NCI-H2107 treated with DMSO at 0.1 percent for 48 hours (cell line): ENCODE measurements around the gene KRT16.
"Not testable (repeated sequence)": the region's sequence is repeated elsewhere in the genome, so short reads cannot be mapped to it uniquely, and the experiment has no call there.

ENCODE experiments used
- DNase-seq: peaks from one replicate; lab custom pipeline; 2025; ENCODE audit not compliant: unreplicated experiment; lab: John Stamatoyannopoulos, UW

KRT16 gene

DNA sequence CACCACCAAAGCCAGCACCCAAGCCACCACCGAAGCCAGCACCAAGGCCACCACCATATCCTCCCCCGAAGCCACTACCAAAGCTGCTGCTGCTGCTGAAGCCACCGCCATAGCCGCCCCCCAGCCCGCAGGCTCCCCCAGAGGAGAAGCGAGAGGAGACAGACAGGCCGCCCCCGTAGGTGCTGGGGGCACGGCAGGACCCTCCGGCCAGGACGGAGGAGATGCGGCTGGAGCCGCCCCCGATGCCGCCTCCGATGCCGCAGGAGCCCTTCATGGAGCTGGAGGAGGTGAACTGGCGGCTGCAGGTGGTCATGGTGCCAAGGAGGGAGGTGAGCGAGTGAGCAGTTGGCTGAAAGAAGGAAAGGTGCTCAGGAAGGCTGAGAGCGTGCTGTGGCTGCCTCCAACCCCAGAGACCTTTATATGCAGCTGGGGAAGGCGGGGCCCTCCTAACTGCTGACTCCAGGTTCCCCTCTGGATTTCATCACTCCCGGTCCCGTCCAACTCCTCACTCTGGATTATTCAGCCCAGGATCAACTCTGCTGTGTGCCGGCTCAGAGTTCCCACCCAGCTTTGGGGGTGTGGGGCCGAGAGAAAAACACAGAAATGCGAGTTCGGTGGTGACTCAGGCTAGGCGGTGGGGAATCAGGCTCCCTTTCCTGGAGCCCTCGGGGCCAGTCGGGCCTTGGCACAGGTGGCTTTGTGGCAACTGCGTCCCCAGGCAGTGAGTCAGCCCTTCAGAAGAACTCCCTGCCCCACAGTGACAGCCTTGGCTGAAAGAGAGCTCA, at the start of gene KRT16:
TSS of gene KRT16 (minus strand) at position 392 of the 785 bp plus-strand sequence. CDS start at position 313, 79 bp downstream.
- not testable (repeated sequence) for DNase-seq

DNA sequence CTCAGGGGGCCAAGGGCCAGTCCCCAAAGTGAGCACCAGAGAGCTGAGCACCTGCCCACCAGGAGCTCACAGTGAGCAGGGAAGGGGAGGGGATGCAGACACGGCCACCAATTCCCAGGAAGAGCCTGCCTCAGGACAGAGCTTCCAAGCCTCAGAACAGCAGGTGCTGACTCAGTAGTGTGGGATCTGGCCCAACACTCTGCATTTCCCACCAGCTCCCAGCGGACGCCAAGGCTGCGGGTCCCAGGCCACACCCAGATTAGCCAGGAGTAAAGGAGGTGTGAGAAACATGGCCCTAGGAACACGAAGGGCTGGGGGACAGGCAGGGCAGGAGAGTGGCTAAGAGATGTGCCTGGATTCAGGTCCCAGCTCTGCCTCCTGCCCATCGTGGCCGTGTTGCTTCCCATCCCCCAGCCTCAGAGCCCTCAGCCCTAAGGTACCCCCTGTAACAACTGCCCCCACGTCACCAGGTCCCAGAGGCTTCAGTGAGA, 47.7 kb upstream of the KRT16 start:
- no peak for DNase-seq

- DNase-seq = no peak
Measured at GRCh38 chr17:41659427-41660212, 47.1 kb upstream of the KRT16 start.

- no peak for DNase-seq
Measured at GRCh38 chr17:41658846-41659245, 46.3 kb upstream of the KRT16 start.

DNA sequence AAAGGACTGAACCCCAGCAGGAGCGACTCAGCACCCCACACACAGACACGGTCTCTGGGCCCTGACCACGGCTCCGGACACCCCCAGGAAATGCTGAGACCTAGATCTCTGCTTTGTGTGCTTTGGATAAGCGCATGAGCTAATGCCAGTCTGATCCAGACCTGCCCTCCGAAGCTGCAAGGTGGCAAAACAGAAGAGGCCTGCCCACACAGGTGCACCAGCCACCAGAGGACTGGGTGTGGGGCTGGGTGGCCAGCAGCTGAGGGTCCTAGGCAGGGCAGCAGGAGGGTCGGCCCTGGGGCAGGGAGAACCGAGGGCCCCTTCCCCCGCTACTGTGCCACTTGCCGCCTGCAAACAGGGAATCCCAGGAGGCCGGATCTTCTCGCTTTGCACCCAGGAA, 45.4 kb upstream of the KRT16 start:
- DNase-seq = no peak

DNA sequence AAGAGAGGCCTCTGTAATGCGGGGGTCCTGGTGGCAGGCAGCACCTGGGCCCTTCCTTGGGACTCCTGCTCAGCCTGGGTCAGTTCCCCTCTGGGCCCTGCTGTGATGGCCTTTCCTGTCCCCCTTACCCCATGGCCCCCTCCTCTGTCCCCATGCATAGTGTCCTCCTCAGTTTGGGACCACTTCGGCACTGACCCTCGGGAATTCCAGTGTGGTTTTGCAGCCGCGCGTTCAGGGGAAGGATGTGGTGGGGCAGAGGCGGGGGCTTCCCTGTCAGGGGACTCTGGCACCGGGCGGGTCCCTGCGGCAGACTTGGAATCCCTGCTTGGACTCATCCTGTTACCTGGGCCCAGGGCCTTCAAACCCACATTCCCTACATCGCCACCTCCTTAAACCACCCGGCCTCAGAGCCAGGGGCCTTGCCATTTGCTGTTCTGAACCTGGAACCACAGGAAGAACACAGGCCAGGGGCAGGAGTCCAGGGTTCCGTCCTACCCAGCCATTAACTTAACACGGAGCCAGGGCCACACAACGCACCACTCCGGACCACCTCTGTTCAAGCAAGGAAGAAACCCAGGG, 44.7 kb upstream of the KRT16 start:
- no peak for DNase-seq

DNA sequence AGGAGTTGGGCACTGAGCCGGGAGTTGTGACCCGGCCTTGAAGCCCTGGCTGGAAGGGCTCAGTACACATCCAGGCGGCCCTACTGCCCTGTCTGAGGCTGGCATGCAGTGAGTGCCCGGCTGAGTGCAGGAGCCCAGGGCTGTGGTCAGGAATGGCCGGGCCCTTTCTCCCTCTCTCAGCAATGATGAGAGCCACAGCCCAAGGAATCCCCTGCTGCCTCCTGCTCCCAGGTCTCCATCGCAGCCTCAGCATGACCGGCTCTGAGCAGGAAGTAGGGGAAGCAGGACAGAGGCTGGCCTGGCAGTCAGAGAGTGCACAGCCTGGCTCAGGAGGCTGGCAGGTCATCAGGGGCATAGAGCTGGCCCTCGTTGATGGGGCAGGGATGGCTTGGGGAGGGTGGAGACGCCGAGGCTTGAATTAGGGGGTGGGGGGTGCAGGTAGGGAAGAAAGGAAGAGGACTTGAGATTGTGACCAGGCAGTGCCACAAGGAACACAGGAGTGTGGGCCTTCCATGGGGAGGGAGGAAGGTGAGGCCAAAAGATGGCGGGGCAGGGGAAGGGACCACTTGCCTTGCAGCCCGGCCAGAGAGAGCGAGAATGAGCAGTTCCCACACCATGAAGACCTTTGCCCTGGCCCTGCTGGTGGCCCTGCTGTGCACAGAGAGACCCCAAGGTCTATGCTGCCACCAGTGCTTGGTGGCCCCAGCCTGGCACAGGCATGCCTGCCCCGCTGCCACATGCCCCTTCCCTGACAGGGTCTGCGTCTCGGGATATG, 43.9 kb upstream of the KRT16 start:
- no peak for DNase-seq

GRCh38 chr17:41655611-41656111, 43.1 kb upstream of the KRT16 start:
- no peak for DNase-seq

DNA sequence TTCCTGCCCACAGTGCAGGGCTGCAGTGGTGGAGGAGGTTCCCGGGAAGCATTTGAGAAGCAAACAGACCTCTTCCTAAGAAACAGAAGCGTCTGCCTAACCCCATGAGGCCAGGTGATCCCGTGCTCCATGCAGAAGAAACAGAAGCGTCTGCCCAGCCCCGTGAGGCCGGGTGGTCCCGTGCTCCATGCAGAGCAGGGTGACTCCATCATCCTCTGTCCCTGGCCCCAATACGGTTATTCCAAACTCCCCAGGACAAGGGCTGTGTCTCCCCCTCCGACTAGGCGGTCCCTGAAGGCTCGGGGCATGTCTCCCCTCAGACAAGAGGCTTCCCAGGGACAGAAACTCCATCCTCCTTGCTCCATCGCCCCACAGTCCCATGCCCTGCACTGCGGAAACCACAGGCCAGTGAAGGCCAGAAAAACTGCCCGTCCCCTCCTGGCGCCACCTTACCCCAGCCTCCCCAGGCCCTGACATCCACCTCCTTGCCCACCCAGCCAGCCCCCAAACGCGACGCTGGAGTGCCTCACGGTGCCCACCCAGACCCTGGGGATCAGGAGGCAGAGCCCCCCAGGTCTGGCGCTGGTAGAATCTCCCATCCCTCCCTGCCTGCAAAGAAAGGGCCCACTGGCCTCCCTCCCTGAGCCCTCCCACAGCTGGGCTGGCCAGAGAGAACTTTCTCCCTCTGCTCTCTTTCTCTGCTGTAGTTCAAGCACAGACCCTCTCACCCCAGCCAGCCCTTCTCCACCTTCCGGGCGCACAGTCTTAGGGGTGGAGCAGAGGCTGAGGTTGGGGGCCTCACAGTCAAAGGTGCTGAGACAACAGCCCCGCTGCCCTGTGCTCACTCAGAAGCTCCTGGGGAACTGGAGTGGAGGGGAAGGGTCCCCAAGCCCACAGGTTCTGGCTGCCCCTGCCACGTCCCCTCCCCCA, 42.4 kb upstream of the KRT16 start:
- DNase-seq = no peak

DNA sequence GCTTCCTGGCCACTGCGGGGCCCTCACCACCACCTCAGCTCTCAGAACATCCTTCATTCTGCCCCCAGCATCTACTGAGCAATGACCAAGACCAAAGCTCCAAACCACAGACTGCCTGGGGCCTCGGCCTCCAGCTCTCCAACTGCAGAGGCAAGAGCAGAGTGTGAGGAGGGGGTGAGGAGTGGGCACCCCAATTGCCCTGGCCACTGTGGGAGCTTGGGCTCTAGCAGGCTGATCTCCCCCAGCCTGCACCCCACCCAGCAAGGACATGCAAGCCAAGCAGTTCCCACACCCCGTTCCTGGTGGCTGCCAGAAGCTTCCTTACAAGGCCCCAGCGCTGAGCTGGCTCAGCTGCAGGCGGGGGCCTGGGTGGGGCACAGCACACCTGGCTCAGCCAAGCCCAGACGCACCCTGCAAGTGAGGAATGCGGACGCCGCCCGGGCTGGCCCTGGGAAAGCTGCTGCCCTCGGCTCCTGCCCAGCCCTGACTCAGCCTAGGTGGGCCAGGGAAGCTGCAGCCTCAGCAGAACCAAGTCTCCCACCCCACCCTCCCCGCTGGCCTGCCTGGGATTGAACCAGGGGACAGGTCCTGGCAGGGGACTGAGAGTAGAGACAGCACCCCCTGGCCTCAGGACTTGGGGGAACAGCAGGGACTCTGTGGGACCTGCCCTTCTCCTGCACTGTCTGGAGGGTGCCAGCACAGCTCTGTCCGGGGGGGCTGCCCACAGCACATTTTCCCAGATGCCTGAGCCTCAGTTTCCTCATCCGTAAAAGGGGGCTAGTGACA, 41.5 kb upstream of the KRT16 start:
- no peak for DNase-seq

- no peak for DNase-seq
Measured at GRCh38 chr17:41653421-41653820, 40.9 kb upstream of the KRT16 start.

GRCh38 chr17:41652461-41652970, 39.9 kb upstream of the KRT16 start:
- DNase-seq = no peak

GRCh38 chr17:41651625-41652460, 39.3 kb upstream of the KRT16 start:
- DNase-seq = no peak

GRCh38 chr17:41650794-41651624, 38.4 kb upstream of the KRT16 start:
- no peak for DNase-seq

- DNase-seq = no peak
Measured at GRCh38 chr17:41649923-41650519, 37.5 kb upstream of the KRT16 start.

- DNase-seq = peak; percentile 33
Measured at GRCh38 chr17:41648411-41649195, 36.0 kb upstream of the KRT16 start.
